K562 (cell line): ENCODE results near the gene TBP. TPM values are rescaled to one million over a fixed set of nuclear protein-coding genes. Genes with fewer than 3 reads are reported as not detected.

Experiments used
- ARNT ChIP-seq, 2 experiments: fragments of 450-650 bp; IDR thresholded peaks; 2 replicates each; pipeline ENCODE4 v1.6.1; 2016; ENCODE audit warnings: mild to moderate bottlenecking in 1 of 2
- BCOR ChIP-seq: fragments of 450-650 bp; IDR thresholded peaks from 2 replicates; pipeline ENCODE4 v1.6.1; 2016
- BRD9 ChIP-seq: fragments of 450-650 bp; IDR thresholded peaks from 2 replicates; pipeline ENCODE4 v1.6.1; 2018; ENCODE audit warnings: low read depth; ENCODE audit not compliant: partially characterized antibody
- E2F6 ChIP-seq, 2 experiments: IDR thresholded peaks; 2 replicates each; pipeline ENCODE4 v1.6.1; 2011; ENCODE audit warnings: borderline replicate concordance in 1 of 2, control low read depth in 1 of 2, low read depth in 1 of 2, low read length in 1 of 2, mild to moderate bottlenecking in 1 of 2, mixed read lengths in 1 of 2, moderate library complexity in 1 of 2; ENCODE audit not compliant: insufficient read depth in 1 of 2, insufficient read length in 1 of 2, poor library complexity in 1 of 2, severe bottlenecking in 1 of 2; ENCODE audit errors: extremely low read depth in 1 of 2
- MNT ChIP-seq, 2 experiments: fragments of 450-650 bp; conservative IDR thresholded peaks; 2 replicates each; pipeline ENCODE4 v1.6.1; 2017; ENCODE audit warnings: mild to moderate bottlenecking in 2 of 2, moderate library complexity in 2 of 2
- SAFB ChIP-seq: fragments of 200-400 bp; formaldehyde crosslinking; IDR thresholded peaks from 2 replicates; pipeline ENCODE4 v1.6.1; 2017; ENCODE audit warnings: low read depth, low read length, borderline replicate concordance
- SMARCE1 ChIP-seq: fragments of 450-650 bp; IDR thresholded peaks from 2 replicates; pipeline ENCODE4 v1.7.1; 2016; ENCODE audit warnings: mild to moderate bottlenecking
- TRIM24 ChIP-seq, 2 experiments: fragments of 450-650 bp; IDR thresholded peaks; 2 replicates each; pipeline ENCODE4 v1.6.1; 2016
- polyA plus RNA-seq, 8 experiments: library from polyadenylated mRNA; depleted of rRNA in 4 of 8; stranded (reverse) in 5 of 8; unstranded in 3 of 8; fragments of >200 nt; fragmentation: Nextera tagmentation in 2 of 8; fragmentation: Illumina TruSeq in 1 of 8; extraction: Ambion mirVana in 2 of 8; extraction: Trizol in 1 of 8; gene quantifications; 2 replicates each; pipeline versions ENCODE4 v1.2.1 to v1.2.3, GENCODE V29; 2011 to 2014; ENCODE audit warnings: inconsistent platforms in 1 of 8, missing spikeins in 1 of 8
- total RNA-seq, 7 experiments: library from RNA; depleted of rRNA in 6 of 7; stranded (reverse); fragments of >200 nt in 6 of 7; fragmentation: Illumina TruSeq in 2 of 7; extraction: Trizol in 2 of 7; gene quantifications; 2 replicates each; pipeline versions ENCODE4 v1.2.1 to v1.2.3, GENCODE V29; 2011 to 2021; ENCODE audit warnings: low replicate concordance in 1 of 7
- TF ChIP-seq, protein P1 (sequence below): fragments of 450-650 bp; IDR thresholded peaks from 2 replicates; pipeline ENCODE4 v1.6.1; 2016; ENCODE audit warnings: mild to moderate bottlenecking, moderate library complexity
- TF ChIP-seq, protein P2 (sequence below), 2 experiments: fragments of 450-650 bp; IDR thresholded peaks; 2 replicates each; pipeline ENCODE4 v1.6.1; 2016

The TBP gene
- total and polyA plus RNA-seq, 9 of the 15 experiments (the other 6 are each of a cell fraction or from before 2014, with no cell fraction given): 28.5 to 86.1 (median 39.5) TPM

GRCh38 chr6:170612256-170612804 lies 58.2 kb downstream of the TBP start (continued):
- TF ChIP-seq, protein P1, sequence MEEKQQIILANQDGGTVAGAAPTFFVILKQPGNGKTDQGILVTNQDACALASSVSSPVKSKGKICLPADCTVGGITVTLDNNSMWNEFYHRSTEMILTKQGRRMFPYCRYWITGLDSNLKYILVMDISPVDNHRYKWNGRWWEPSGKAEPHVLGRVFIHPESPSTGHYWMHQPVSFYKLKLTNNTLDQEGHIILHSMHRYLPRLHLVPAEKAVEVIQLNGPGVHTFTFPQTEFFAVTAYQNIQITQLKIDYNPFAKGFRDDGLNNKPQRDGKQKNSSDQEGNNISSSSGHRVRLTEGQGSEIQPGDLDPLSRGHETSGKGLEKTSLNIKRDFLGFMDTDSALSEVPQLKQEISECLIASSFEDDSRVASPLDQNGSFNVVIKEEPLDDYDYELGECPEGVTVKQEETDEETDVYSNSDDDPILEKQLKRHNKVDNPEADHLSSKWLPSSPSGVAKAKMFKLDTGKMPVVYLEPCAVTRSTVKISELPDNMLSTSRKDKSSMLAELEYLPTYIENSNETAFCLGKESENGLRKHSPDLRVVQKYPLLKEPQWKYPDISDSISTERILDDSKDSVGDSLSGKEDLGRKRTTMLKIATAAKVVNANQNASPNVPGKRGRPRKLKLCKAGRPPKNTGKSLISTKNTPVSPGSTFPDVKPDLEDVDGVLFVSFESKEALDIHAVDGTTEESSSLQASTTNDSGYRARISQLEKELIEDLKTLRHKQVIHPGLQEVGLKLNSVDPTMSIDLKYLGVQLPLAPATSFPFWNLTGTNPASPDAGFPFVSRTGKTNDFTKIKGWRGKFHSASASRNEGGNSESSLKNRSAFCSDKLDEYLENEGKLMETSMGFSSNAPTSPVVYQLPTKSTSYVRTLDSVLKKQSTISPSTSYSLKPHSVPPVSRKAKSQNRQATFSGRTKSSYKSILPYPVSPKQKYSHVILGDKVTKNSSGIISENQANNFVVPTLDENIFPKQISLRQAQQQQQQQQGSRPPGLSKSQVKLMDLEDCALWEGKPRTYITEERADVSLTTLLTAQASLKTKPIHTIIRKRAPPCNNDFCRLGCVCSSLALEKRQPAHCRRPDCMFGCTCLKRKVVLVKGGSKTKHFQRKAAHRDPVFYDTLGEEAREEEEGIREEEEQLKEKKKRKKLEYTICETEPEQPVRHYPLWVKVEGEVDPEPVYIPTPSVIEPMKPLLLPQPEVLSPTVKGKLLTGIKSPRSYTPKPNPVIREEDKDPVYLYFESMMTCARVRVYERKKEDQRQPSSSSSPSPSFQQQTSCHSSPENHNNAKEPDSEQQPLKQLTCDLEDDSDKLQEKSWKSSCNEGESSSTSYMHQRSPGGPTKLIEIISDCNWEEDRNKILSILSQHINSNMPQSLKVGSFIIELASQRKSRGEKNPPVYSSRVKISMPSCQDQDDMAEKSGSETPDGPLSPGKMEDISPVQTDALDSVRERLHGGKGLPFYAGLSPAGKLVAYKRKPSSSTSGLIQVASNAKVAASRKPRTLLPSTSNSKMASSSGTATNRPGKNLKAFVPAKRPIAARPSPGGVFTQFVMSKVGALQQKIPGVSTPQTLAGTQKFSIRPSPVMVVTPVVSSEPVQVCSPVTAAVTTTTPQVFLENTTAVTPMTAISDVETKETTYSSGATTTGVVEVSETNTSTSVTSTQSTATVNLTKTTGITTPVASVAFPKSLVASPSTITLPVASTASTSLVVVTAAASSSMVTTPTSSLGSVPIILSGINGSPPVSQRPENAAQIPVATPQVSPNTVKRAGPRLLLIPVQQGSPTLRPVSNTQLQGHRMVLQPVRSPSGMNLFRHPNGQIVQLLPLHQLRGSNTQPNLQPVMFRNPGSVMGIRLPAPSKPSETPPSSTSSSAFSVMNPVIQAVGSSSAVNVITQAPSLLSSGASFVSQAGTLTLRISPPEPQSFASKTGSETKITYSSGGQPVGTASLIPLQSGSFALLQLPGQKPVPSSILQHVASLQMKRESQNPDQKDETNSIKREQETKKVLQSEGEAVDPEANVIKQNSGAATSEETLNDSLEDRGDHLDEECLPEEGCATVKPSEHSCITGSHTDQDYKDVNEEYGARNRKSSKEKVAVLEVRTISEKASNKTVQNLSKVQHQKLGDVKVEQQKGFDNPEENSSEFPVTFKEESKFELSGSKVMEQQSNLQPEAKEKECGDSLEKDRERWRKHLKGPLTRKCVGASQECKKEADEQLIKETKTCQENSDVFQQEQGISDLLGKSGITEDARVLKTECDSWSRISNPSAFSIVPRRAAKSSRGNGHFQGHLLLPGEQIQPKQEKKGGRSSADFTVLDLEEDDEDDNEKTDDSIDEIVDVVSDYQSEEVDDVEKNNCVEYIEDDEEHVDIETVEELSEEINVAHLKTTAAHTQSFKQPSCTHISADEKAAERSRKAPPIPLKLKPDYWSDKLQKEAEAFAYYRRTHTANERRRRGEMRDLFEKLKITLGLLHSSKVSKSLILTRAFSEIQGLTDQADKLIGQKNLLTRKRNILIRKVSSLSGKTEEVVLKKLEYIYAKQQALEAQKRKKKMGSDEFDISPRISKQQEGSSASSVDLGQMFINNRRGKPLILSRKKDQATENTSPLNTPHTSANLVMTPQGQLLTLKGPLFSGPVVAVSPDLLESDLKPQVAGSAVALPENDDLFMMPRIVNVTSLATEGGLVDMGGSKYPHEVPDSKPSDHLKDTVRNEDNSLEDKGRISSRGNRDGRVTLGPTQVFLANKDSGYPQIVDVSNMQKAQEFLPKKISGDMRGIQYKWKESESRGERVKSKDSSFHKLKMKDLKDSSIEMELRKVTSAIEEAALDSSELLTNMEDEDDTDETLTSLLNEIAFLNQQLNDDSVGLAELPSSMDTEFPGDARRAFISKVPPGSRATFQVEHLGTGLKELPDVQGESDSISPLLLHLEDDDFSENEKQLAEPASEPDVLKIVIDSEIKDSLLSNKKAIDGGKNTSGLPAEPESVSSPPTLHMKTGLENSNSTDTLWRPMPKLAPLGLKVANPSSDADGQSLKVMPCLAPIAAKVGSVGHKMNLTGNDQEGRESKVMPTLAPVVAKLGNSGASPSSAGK: peak; percentile 88
- TF ChIP-seq E2F6 (IDR thresholded peaks at IDR 0.05; ENCODE audit: borderline replicate concordance in 1 of 2, extremely low read depth in 1 of 2, insufficient read depth in 1 of 2, insufficient read length in 1 of 2, low read depth in 1 of 2, low read length in 1 of 2, poor library complexity in 1 of 2, severe bottlenecking in 1 of 2): peak in 1 of 2 experiments; percentile 23
- peak; percentile 41; the same call in 1 of the 2 replicates for TF ChIP-seq SMARCE1
- peak in 1 of 2 experiments; percentile 69; a peak in 1 of 4 replicates for TF ChIP-seq ARNT (IDR thresholded peaks at IDR 0.05)
- TF ChIP-seq, protein P2, sequence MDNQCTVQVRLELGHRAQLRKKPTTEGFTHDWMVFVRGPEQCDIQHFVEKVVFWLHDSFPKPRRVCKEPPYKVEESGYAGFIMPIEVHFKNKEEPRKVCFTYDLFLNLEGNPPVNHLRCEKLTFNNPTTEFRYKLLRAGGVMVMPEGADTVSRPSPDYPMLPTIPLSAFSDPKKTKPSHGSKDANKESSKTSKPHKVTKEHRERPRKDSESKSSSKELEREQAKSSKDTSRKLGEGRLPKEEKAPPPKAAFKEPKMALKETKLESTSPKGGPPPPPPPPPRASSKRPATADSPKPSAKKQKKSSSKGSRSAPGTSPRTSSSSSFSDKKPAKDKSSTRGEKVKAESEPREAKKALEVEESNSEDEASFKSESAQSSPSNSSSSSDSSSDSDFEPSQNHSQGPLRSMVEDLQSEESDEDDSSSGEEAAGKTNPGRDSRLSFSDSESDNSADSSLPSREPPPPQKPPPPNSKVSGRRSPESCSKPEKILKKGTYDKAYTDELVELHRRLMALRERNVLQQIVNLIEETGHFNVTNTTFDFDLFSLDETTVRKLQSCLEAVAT (IDR thresholded peaks at IDR 0.05): peak; percentile 77 to 83
- TF ChIP-seq SAFB: 0 out of 2 replicates have a peak, but pooled peaks have one; percentile 45
- TF ChIP-seq BRD9: peak; percentile 91
- peak in 1 of 2 experiments; percentile 83; a peak in 3 of 4 replicates for TF ChIP-seq MNT (conservative IDR thresholded peaks at IDR 0.05)
- peak in 1 of 2 experiments; percentile 38; a peak in 1 of 4 replicates for TF ChIP-seq TRIM24 (IDR thresholded peaks at IDR 0.05)
- TF ChIP-seq BCOR: 0 out of 2 replicates have a peak, but pooled peaks have one; percentile 37
